H1 (cell line): ENCODE measurements around the gene DIP2B. TPM values are rescaled to one million over a fixed set of nuclear protein-coding genes. Genes with fewer than 3 reads are reported as not detected.

Source experiments
- CTCF ChIA-PET: fragments of 300-600 bp; sonication (Branson Sonifier 250); formaldehyde crosslinking; loops from one replicate; lab custom pipeline; 2021; ENCODE audit not compliant: partially characterized antibody; lab: Charles Lee
- POLR2A ChIA-PET: fragments of 300-600 bp; sonication (Branson Sonifier 250); formaldehyde crosslinking; loops from one replicate; lab custom pipeline; 2021; ENCODE audit warnings: inconsistent platforms; ENCODE audit not compliant: partially characterized antibody; lab: Charles Lee
- DNase-seq, 2 experiments: peaks; one replicate each; pipeline versions ENCODE4 v3.0.0 to v3.0.0-alpha.2; 2010 to 2022; ENCODE audit warnings: low spot score in 2 of 2, low read depth in 1 of 2, mixed read lengths in 1 of 2
- FAIRE-seq: peaks from 2 replicates; lab custom pipeline; 2011; peaks lifted over from hg19 to GRCh38; lab: Jason Lieb, UNC
- H2AFZ ChIP-seq: 2 replicates; pipeline ENCODE4 v1.8.1; 2012; ENCODE audit warnings: low read length, inconsistent platforms
- H2AK5ac ChIP-seq: 2 replicates; pipeline ENCODE4 v1.6.1; 2013; ENCODE audit warnings: low read depth, low read length
- H2BK120ac ChIP-seq: replicated peaks from 2 replicates; pipeline ENCODE3; 2013; ENCODE audit warnings: low read depth, low read length, inconsistent platforms
- H2BK12ac ChIP-seq: 2 replicates; pipeline ENCODE4 v1.6.1; 2013; ENCODE audit warnings: low read depth, low read length
- H2BK15ac ChIP-seq: 2 replicates; pipeline ENCODE4 v1.6.1; 2013; ENCODE audit warnings: low read length
- H2BK20ac ChIP-seq: 2 replicates; pipeline ENCODE4 v1.6.1; 2013; ENCODE audit warnings: low read length
- H2BK5ac ChIP-seq: 2 replicates; pipeline ENCODE4 v1.6.1; 2013; ENCODE audit warnings: low read depth, low read length
- H3K14ac ChIP-seq: 2 replicates; pipeline ENCODE4 v1.6.1; 2013; ENCODE audit warnings: inconsistent platforms; ENCODE audit not compliant: insufficient read length
- H3K18ac ChIP-seq: 2 replicates; pipeline ENCODE4 v1.6.1; 2013; ENCODE audit warnings: low read length; ENCODE audit errors: extremely low read depth
- H3K23ac ChIP-seq: 2 replicates; pipeline ENCODE4 v1.6.1; 2013; ENCODE audit warnings: inconsistent platforms; ENCODE audit not compliant: insufficient read length
- H3K23me2 ChIP-seq: 2 replicates; pipeline ENCODE4 v1.6.1; 2013; ENCODE audit warnings: low read depth, low read length
- H3K27ac ChIP-seq: 2 replicates; pipeline ENCODE4 v1.6.1; 2011; ENCODE audit warnings: low read depth, low read length, inconsistent platforms
- H3K27me3 ChIP-seq, 4 experiments: replicated peaks in 1 of 4; 1 replicate in 1 of 4; 2 replicates in 3 of 4; pipeline versions ENCODE4 v1.6.1 to v1.8.1; 2011 to 2013; ENCODE audit warnings: low read length in 3 of 4, mild to moderate bottlenecking in 3 of 4, inconsistent platforms in 2 of 4, mixed read lengths in 2 of 4, moderate library complexity in 1 of 4; ENCODE audit not compliant: control insufficient read depth in 3 of 4, insufficient read depth in 3 of 4; ENCODE audit errors: extremely low read depth in 1 of 4
- H3K36me3 ChIP-seq, 4 experiments: 2 replicates each; pipeline versions ENCODE4 v1.6.1 to v1.8.1; 2011 to 2013; ENCODE audit warnings: mild to moderate bottlenecking in 4 of 4, low read length in 3 of 4, moderate library complexity in 2 of 4, control low read depth in 1 of 4, inconsistent platforms in 1 of 4; ENCODE audit not compliant: insufficient read depth in 4 of 4, control insufficient read depth in 2 of 4
- H3K4ac ChIP-seq: replicated peaks from 2 replicates; pipeline ENCODE3; 2013; ENCODE audit warnings: low read length, low read depth, mixed read lengths, inconsistent platforms; ENCODE audit not compliant: insufficient read length
- H3K4me1 ChIP-seq, 4 experiments: replicated peaks in 1 of 4; 1 replicate in 1 of 4; 2 replicates in 3 of 4; pipeline versions ENCODE4 v1.6.1 to v1.8.1; 2011 to 2013; ENCODE audit warnings: low read length in 3 of 4, inconsistent platforms in 2 of 4, mixed read lengths in 1 of 4; ENCODE audit not compliant: insufficient read depth in 4 of 4, control insufficient read depth in 3 of 4
- H3K4me2 ChIP-seq, 2 experiments: 2 replicates each; pipeline versions ENCODE4 v1.6.1 to v1.8.1; 2011 to 2013; ENCODE audit warnings: low read depth in 2 of 2, low read length in 2 of 2, control low read depth in 1 of 2, inconsistent platforms in 1 of 2, mild to moderate bottlenecking in 1 of 2; ENCODE audit not compliant: insufficient read depth in 1 of 2
- H3K4me3 ChIP-seq, 4 experiments: fragments of 200-600, 300-600 bp in 1 of 4; sonication (generic), shearing (Covaris generic), sonication (Bioruptor Twin) in 1 of 4; 2 replicates each; pipeline versions ENCODE4 v1.5.1 to v1.8.1; 2011 to 2016; ENCODE audit warnings: low read length in 4 of 4, low read depth in 3 of 4, control low read depth in 2 of 4, inconsistent platforms in 2 of 4, mild to moderate bottlenecking in 2 of 4, mixed read lengths in 1 of 4, moderate library complexity in 1 of 4; ENCODE audit not compliant: insufficient read depth in 2 of 4; ENCODE audit errors: extremely low read depth in 1 of 4
- H3K56ac ChIP-seq: replicated peaks from 2 replicates; pipeline ENCODE3; 2013; ENCODE audit warnings: low read depth, mild to moderate bottlenecking, mixed read lengths, low read length, inconsistent platforms; ENCODE audit not compliant: insufficient read length
- H3K79me1 ChIP-seq: 2 replicates; pipeline ENCODE4 v1.6.1; 2013; ENCODE audit warnings: low read depth, low read length, control low read depth
- H3K79me2 ChIP-seq, 2 experiments: 2 replicates each; pipeline versions ENCODE4 v1.6.1 to v1.8.1; 2012 to 2013; ENCODE audit warnings: low read length in 2 of 2, mild to moderate bottlenecking in 2 of 2, inconsistent platforms in 1 of 2; ENCODE audit not compliant: insufficient read depth in 2 of 2, control insufficient read depth in 1 of 2
- H3K9ac ChIP-seq, 4 experiments: replicated peaks in 1 of 4; 1 replicate in 1 of 4; 2 replicates in 3 of 4; pipeline versions ENCODE4 v1.6.1 to v1.8.1; 2011 to 2013; ENCODE audit warnings: low read depth in 3 of 4, low read length in 3 of 4, control low read depth in 2 of 4, mild to moderate bottlenecking in 2 of 4, moderate library complexity in 2 of 4, inconsistent platforms in 1 of 4; ENCODE audit errors: extremely low read depth in 1 of 4
- H3K9me3 ChIP-seq, 2 experiments: 2 replicates each; pipeline versions ENCODE4 v1.6.1 to v1.8.1; 2012 to 2013; ENCODE audit warnings: mild to moderate bottlenecking in 2 of 2, moderate library complexity in 2 of 2, control low read depth in 1 of 2, inconsistent platforms in 1 of 2, low read depth in 1 of 2, low read length in 1 of 2, mixed read lengths in 1 of 2; ENCODE audit not compliant: insufficient read depth in 2 of 2
- H4K20me1 ChIP-seq, 2 experiments: replicated peaks in 1 of 2; 2 replicates each; pipeline versions ENCODE3 to v1.8.1; 2011 to 2013; ENCODE audit warnings: inconsistent platforms in 2 of 2, low read length in 2 of 2, mild to moderate bottlenecking in 1 of 2; ENCODE audit not compliant: insufficient read depth in 2 of 2, control insufficient read depth in 1 of 2
- H4K5ac ChIP-seq: 2 replicates; pipeline ENCODE4 v1.6.1; 2013; ENCODE audit warnings: low read length, low read depth, mixed read lengths, inconsistent platforms; ENCODE audit not compliant: insufficient read length
- H4K8ac ChIP-seq: 2 replicates; pipeline ENCODE4 v1.8.0; 2013; ENCODE audit warnings: mild to moderate bottlenecking, moderate library complexity, low read length, inconsistent platforms; ENCODE audit not compliant: insufficient read depth; ENCODE audit errors: extremely low read depth
- H4K91ac ChIP-seq: replicated peaks from 2 replicates; pipeline ENCODE3; 2013; ENCODE audit warnings: low read length, mixed read lengths, inconsistent platforms; ENCODE audit not compliant: insufficient read length
- ATF2 ChIP-seq: IDR thresholded peaks from 2 replicates; pipeline ENCODE4 v1.6.1; 2012; ENCODE audit warnings: low read length, inconsistent platforms
- CEBPB ChIP-seq: IDR thresholded peaks from 2 replicates; pipeline ENCODE4 v1.6.1; 2012; ENCODE audit warnings: low read depth, low read length
- CTBP2 ChIP-seq: IDR thresholded peaks from 2 replicates; pipeline ENCODE4 v1.7.0; 2011; ENCODE audit warnings: borderline replicate concordance, mild to moderate bottlenecking, moderate library complexity, mixed read lengths, low read length; ENCODE audit not compliant: insufficient read depth, insufficient read length
- JUN ChIP-seq: IDR thresholded peaks from 2 replicates; pipeline ENCODE4 v1.6.1; 2011; ENCODE audit warnings: low read depth, mild to moderate bottlenecking, improper control_type of control experiment, low read length
- KDM1A ChIP-seq: fragments of 200-600, 300-600 bp; sonication (generic); IDR thresholded peaks from 2 replicates; pipeline ENCODE4 v1.7.1; 2016; ENCODE audit warnings: mild to moderate bottlenecking, low read length, borderline replicate concordance
- SIX5 ChIP-seq: IDR thresholded peaks from 2 replicates; pipeline ENCODE4 v1.6.1; 2011; ENCODE audit warnings: mild to moderate bottlenecking, low read depth, low read length
- SP4 ChIP-seq: IDR thresholded peaks from 2 replicates; pipeline ENCODE4 v1.6.1; 2012; ENCODE audit warnings: low read length, inconsistent platforms
- SUZ12 ChIP-seq: fragments of 200-600 bp; sonication (generic); IDR thresholded peaks from 2 replicates; pipeline ENCODE4 v1.6.1; 2012; ENCODE audit warnings: mild to moderate bottlenecking, inconsistent platforms, low read length, moderate library complexity, mixed read lengths
- TEAD4 ChIP-seq: IDR thresholded peaks from 2 replicates; pipeline ENCODE4 v1.6.1; 2012; ENCODE audit warnings: low read depth, low read length, inconsistent platforms, mixed read lengths
- WGBS, 2 experiments: shearing (Covaris generic) in 1 of 2; methylation state at CpG; one replicate each; pipeline versions ENCODE4 v1.1.6 to v1.1.7; 2013 to 2015; ENCODE audit warnings: low lambda C conversion rate in 2 of 2, mixed read lengths in 2 of 2, inconsistent platforms in 1 of 2, low coverage in 1 of 2, missing lambda C conversion rate in 1 of 2; ENCODE audit not compliant: insufficient replicate concordance in 2 of 2, insufficient coverage in 1 of 2, insufficient read length in 1 of 2; ENCODE audit errors: extremely low coverage in 1 of 2, missing lambda C conversion rate in 1 of 2; 5-methylcytosine and 5-hydroxymethylcytosine counted together
- polyA plus RNA-seq, 7 experiments: library from polyadenylated mRNA; depleted of rRNA in 3 of 7; stranded (reverse) in 5 of 7; unstranded in 2 of 7; fragments of >200 nt in 5 of 7; fragments of 200-250 nt in 2 of 7; gene quantifications; 1 replicate in 5 of 7; 2 replicates in 1 of 7; 4 replicates in 1 of 7; pipeline versions ENCODE4 v1.2.1 to v1.2.3, GENCODE V29; 2011 to 2013; ENCODE audit warnings: missing spikeins in 2 of 7, mixed read lengths in 2 of 7
- total RNA-seq: library from RNA; stranded (reverse); fragmentation: NEBNext Ultra II Directional; extraction: Animal tissue kit (Norgen Biotek cat#: 25700); gene quantifications from 2 replicates; pipeline ENCODE4 v1.2.1, GENCODE V29; 2021

The DIP2B gene
- total and polyA plus RNA-seq, 2 of the 8 experiments (the other 6 are each of a cell fraction or from before 2014, with no cell fraction given), result 11.1 to 29.6 TPM

DNA sequence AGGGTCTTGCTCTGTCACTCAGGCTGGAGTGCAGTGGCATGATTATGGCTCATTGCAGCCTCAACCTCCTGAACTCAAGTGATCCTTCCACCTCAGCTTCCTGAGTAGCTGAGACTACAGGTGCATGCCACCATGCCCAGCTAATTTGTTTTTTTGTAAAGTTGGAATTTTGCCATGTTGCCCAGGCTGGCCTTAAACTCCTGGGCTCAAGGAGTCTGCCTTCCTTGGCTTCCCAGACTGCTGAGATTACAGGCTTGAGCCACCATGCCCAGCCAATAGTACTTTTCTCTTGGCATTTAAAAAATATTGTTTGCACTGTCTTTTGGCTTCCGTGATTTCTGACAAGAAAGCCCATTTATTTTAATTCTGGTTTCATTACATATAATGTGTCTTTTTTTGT lies 61.3 kb downstream of the DIP2B start:
- H3K23ac ChIP-seq, result no peak overlapping the region
- no peak overlapping the region for H3K14ac ChIP-seq
- CTCF ChIA-PET, result no interaction called here
- no peak overlapping the region for H3K18ac ChIP-seq
- H3K9ac ChIP-seq, result no peak overlapping the region
- no peak overlapping the region for H3K4me3 ChIP-seq
- H3K27me3 ChIP-seq, result no peaks in the 10 kb centered on the region
- 91% methylated on average over 1 of the region's 1 CpG; no CpG with 5 or more reads in 1 of the 2 experiments for WGBS, 2 experiments
- no peak for TF ChIP-seq SIX5
- TF ChIP-seq SUZ12, result no peak
- TF ChIP-seq TEAD4, result no peak
- no peak for TF ChIP-seq ATF2
- TF ChIP-seq SP4, result no peak
- no peak for TF ChIP-seq KDM1A
- no peak for TF ChIP-seq CTBP2
- TF ChIP-seq CEBPB, result no peak
- TF ChIP-seq JUN, result no peak
- H3K79me1 ChIP-seq, result peaks cover 3% of the 10 kb centered on the region; the same call in 1 of the 2 replicates
- no peak overlapping the region for H2BK5ac ChIP-seq
- POLR2A ChIA-PET, result interaction anchor here (1.4 kb wide), 1 partner anchor 60 kb away, joined by 4 read pairs; no protein-coding TSS in a partner anchor
- peaks cover 0 to 75% of the 10 kb centered on the region in 2 experiments; a peak in 3 of 4 replicates for H3K79me2 ChIP-seq
- no peak overlapping the region for H4K5ac ChIP-seq
- H2BK12ac ChIP-seq, result no peak overlapping the region
- H3K36me3 ChIP-seq, result no peaks in the 10 kb centered on the region
- no peak overlapping the region for H2BK20ac ChIP-seq
- H4K91ac ChIP-seq, result no peak overlapping the region
- H4K8ac ChIP-seq, result no peak overlapping the region
- no peak overlapping the region for H3K4me2 ChIP-seq
- H2AFZ ChIP-seq, result no peak overlapping the region
- DNase-seq (no peak), FAIRE-seq (no peak)
- no peak overlapping the region for H3K56ac ChIP-seq
- no peak overlapping the region for H2BK120ac ChIP-seq
- no peak overlapping the region for H2BK15ac ChIP-seq
- H3K4ac ChIP-seq, result no peak overlapping the region
- H3K4me1 ChIP-seq, result peaks cover 0 to 6% (median 5%) of the 10 kb centered on the region in 4 experiments; a peak in 5 of 7 replicates
- H2AK5ac ChIP-seq, result no peak overlapping the region
- no peaks in the 10 kb centered on the region for H3K23me2 ChIP-seq
- H4K20me1 ChIP-seq, result no peaks in the 10 kb centered on the region
- no peak overlapping the region for H3K27ac ChIP-seq
- H3K9me3 ChIP-seq, result no peaks in the 10 kb centered on the region
